Measurements from ENCODE around the gene ACOX1. TPM values are rescaled to one million over a fixed set of nuclear protein-coding genes. Genes with fewer than 3 reads are reported as not detected.

Gene ACOX1
- total and polyA plus RNA-seq, 10 donors = 6.3 to 60.2 (median 41.6) TPM

- peak overlapping the region; percentile 66 to 99 (median 89) for H3K4me3 ChIP-seq
- WGBS, 5 donors = 18 to 39% (median 28%) methylated on average over 28 of the region's 28 CpGs
- intact Hi-C loops (cut with DNase I; ENCODE audit: low total_unique reads) = no loop called here
- H3K4me1 ChIP-seq = peaks cover 14 to 57% (median 35%) of the 10 kb centered on the region in 6 donors
- H3K36me3 ChIP-seq = peaks cover 0 to 56% (median 46%) of the 10 kb centered on the region in 6 donors
- DNase-seq = peak; percentile 80
- no peaks in the 10 kb centered on the region for H3K27me3 ChIP-seq (replicated peaks in 1 of 7)
- H3K9me3 ChIP-seq = no peaks in the 10 kb centered on the region
- TF ChIP-seq POLR2AphosphoS5 (IDR thresholded peaks at IDR 0.05) (no peak), CTCF (IDR thresholded peaks at IDR 0.05 in 8 of 11, conservative IDR thresholded peaks at IDR 0.05 in 3 of 11) (peak in 4 of 11 experiments; percentile 4 to 25 (median 16))
- H3K27ac ChIP-seq = peak overlapping the region; percentile 86 to 96 (median 92)
These were observed 83.4 kb downstream of the ACOX1 start for GRCh38 chr17:75895370-75896155.

- peaks cover 0 to 56% (median 43%) of the 10 kb centered on the region in 6 donors for H3K36me3 ChIP-seq
- no peaks in the 10 kb centered on the region for H3K27me3 ChIP-seq (replicated peaks in 1 of 7)
- intact Hi-C loops (cut with DNase I; ENCODE audit: low total_unique reads) = no loop called here
- peak in 2 of 3 donors; percentile 10 to 36 for TF ChIP-seq POLR2AphosphoS5 (IDR thresholded peaks at IDR 0.05)
- no peak for TF ChIP-seq CTCF (IDR thresholded peaks at IDR 0.05 in 8 of 11, conservative IDR thresholded peaks at IDR 0.05 in 3 of 11)
- WGBS, 5 donors = 74 to 91% (median 79%) methylated on average over 22 of the region's 22 CpGs
- DNase-seq = peak; percentile 68
- H3K9me3 ChIP-seq = no peaks in the 10 kb centered on the region
- peaks cover 14 to 57% (median 35%) of the 10 kb centered on the region in 6 donors for H3K4me1 ChIP-seq
- H3K27ac ChIP-seq = peak overlapping the region in 2 of 8 donors; percentile 36 to 93
- H3K4me3 ChIP-seq = no peak overlapping the region
These were observed 84.8 kb downstream of the ACOX1 start for GRCh38 chr17:75894049-75894733.

GRCh38 chr17:75893305-75894048 lies 85.5 kb downstream of the ACOX1 start:
- WGBS, 5 donors = 89 to 92% (median 92%) methylated on average over 15 to 18 of the region's 18 CpGs
- intact Hi-C loops (cut with DNase I; ENCODE audit: low total_unique reads) = no loop called here

More at GRCh38 chr17:75893305-75894048, 85.5 kb downstream of the ACOX1 start:
- Histone ChIP-seq H3K4me3 (no peak overlapping the region), H3K9me3 (no peaks in the 10 kb centered on the region), H3K4me1 (peaks cover 14 to 57% (median 35%) of the 10 kb centered on the region in 6 donors), H3K27ac (no peak overlapping the region), H3K27me3 (replicated peaks in 1 of 7) (no peaks in the 10 kb centered on the region), H3K36me3 (peaks cover 0 to 56% (median 36%) of the 10 kb centered on the region in 6 donors)
- no peak for DNase-seq
- TF ChIP-seq CTCF (IDR thresholded peaks at IDR 0.05 in 8 of 11, conservative IDR thresholded peaks at IDR 0.05 in 3 of 11) = no peak
- TF ChIP-seq POLR2A (IDR thresholded peaks at IDR 0.05) = no peak
- TF ChIP-seq POLR2AphosphoS5 (IDR thresholded peaks at IDR 0.05) = no peak

All from spleen (tissue), 11 donors.